Measurements from ENCODE around the gene CD4. TPM values are rescaled to one million over a fixed set of nuclear protein-coding genes. Genes with fewer than 3 reads are reported as not detected.
A peak's percentile ranks its signal among the peaks of the same experiment; 100 is the strongest.

CD4 gene
- total RNA-seq, 1 experiment from 2014 or later: not detected

GRCh38 chr12:6767353-6768319 lies 21.7 kb upstream of the CD4 start:
- TF ChIP-seq CTCF (IDR thresholded peaks at IDR 0.05; ENCODE audit: insufficient read depth in 1 of 2, low read depth in 1 of 2, low read length in 1 of 2, severe bottlenecking in 1 of 2, unreplicated experiment in 1 of 2): no peak
- H3K36me3 Mint-ChIP-seq (ENCODE audit: insufficient read depth, unreplicated experiment): peaks cover 25% of the 10 kb centered on the region
- H3K9me3 Mint-ChIP-seq (ENCODE audit: unreplicated experiment): no peaks in the 10 kb centered on the region
- Histone ChIP-seq H3K4me3 (ENCODE audit: low read depth, low read length) (peak overlapping the region; percentile 87), H3K4me1 (peaks cover 44% of the 10 kb centered on the region), H3K9me3 (no peaks in the 10 kb centered on the region), H3K27me3 (replicated peaks; ENCODE audit: control insufficient read depth, insufficient read depth, low read length) (no peaks in the 10 kb centered on the region), H3K36me3 (ENCODE audit: control insufficient read depth, insufficient read depth, low read length) (peaks cover 9% of the 10 kb centered on the region; the same call in 1 of the 2 replicates)
- peak overlapping the region; percentile 84 for H3K27ac Mint-ChIP-seq (ENCODE audit: unreplicated experiment)
- BruUV-seq (replicated peaks): TSS peak; percentile 56
- peaks cover 46% of the 10 kb centered on the region for H3K4me1 Mint-ChIP-seq (ENCODE audit: low read depth, unreplicated experiment)
- POLR2A ChIA-PET: interaction anchor here (0.6 to 3.2 kb wide), 8 partner anchors 8 to 84 kb away, joined by 5 to 42 read pairs (median 12); partner anchors contain the start of genes CDCA3, COPS7A, MLF2 and USP5
- peak overlapping the region; percentile 92 for H3K4me3 Mint-ChIP-seq (ENCODE audit: unreplicated experiment)
- CTCF ChIA-PET: interaction anchor here (0.5 to 3.2 kb wide), 21 partner anchors 7 to 200 kb away, joined by 3 to 135 read pairs (median 7); partner anchors contain the start of genes CDCA3, COPS7A, GPR162 and MLF2
- peak in 1 of 2 experiments; percentile 43 for DNase-seq
- intact Hi-C loops (cut with micrococcal nuclease; ENCODE audit: unreplicated experiment): loop anchor here (1.0 kb wide), 1 partner anchor 12 kb away; no protein-coding TSS in a partner anchor
- H3K27me3 Mint-ChIP-seq (ENCODE audit: insufficient read depth, unreplicated experiment): no peaks in the 10 kb centered on the region

GRCh38 chr12:6768437-6768914 lies 20.9 kb upstream of the CD4 start:
- H3K4me3 ChIP-seq (ENCODE audit: low read depth, low read length): peak overlapping the region; percentile 87
- DNase-seq: no peak
- Mint-ChIP-seq H3K9me3 (ENCODE audit: unreplicated experiment) (no peaks in the 10 kb centered on the region), H3K4me3 (ENCODE audit: unreplicated experiment) (peak overlapping the region; percentile 92), H3K36me3 (ENCODE audit: insufficient read depth, unreplicated experiment) (peaks cover 25% of the 10 kb centered on the region), H3K4me1 (ENCODE audit: low read depth, unreplicated experiment) (peaks cover 46% of the 10 kb centered on the region), H3K27ac (ENCODE audit: unreplicated experiment) (peak overlapping the region; percentile 84), H3K27me3 (ENCODE audit: insufficient read depth, unreplicated experiment) (no peaks in the 10 kb centered on the region)
- no peaks in the 10 kb centered on the region for H3K9me3 ChIP-seq
- POLR2A ChIA-PET: interaction anchor here (1.4 kb wide), 1 partner anchor 15 kb away, joined by 6 read pairs; the partner anchor contains the start of gene MLF2
- H3K36me3 ChIP-seq (ENCODE audit: control insufficient read depth, insufficient read depth, low read length): peaks cover 10% of the 10 kb centered on the region; the same call in 1 of the 2 replicates
- CTCF ChIA-PET: interaction anchor here (0.6 to 3.2 kb wide), 5 partner anchors 10 to 83 kb away, joined by 4 to 27 read pairs (median 12); partner anchors contain the start of genes CDCA3, MLF2 and USP5
- H3K4me1 ChIP-seq: peaks cover 38% of the 10 kb centered on the region
- H3K27me3 ChIP-seq (replicated peaks; ENCODE audit: control insufficient read depth, insufficient read depth, low read length): no peaks in the 10 kb centered on the region
- no TSS peak for BruUV-seq (replicated peaks)
- intact Hi-C loops (cut with micrococcal nuclease; ENCODE audit: unreplicated experiment): no loop called here
- TF ChIP-seq CTCF (IDR thresholded peaks at IDR 0.05; ENCODE audit: insufficient read depth in 1 of 2, low read depth in 1 of 2, low read length in 1 of 2, severe bottlenecking in 1 of 2, unreplicated experiment in 1 of 2): no peak

GRCh38 chr12:6768990-6769389 lies 20.3 kb upstream of the CD4 start:
- peaks cover 24% of the 10 kb centered on the region for H3K36me3 Mint-ChIP-seq (ENCODE audit: insufficient read depth, unreplicated experiment)
- Histone ChIP-seq H3K27me3 (replicated peaks; ENCODE audit: control insufficient read depth, insufficient read depth, low read length) (no peaks in the 10 kb centered on the region), H3K4me1 (peaks cover 32% of the 10 kb centered on the region), H3K9me3 (no peaks in the 10 kb centered on the region), H3K4me3 (ENCODE audit: low read depth, low read length) (peak overlapping the region; percentile 87; the same call in 1 of the 2 replicates), H3K36me3 (ENCODE audit: control insufficient read depth, insufficient read depth, low read length) (peaks cover 10% of the 10 kb centered on the region; the same call in 1 of the 2 replicates)
- peak overlapping the region; percentile 92 for H3K4me3 Mint-ChIP-seq (ENCODE audit: unreplicated experiment)
- H3K27me3 Mint-ChIP-seq (ENCODE audit: insufficient read depth, unreplicated experiment): no peaks in the 10 kb centered on the region
- intact Hi-C loops (cut with micrococcal nuclease; ENCODE audit: unreplicated experiment): no loop called here
- ChIA-PET CTCF (interaction anchor here (0.6 to 3.0 kb wide), 2 partner anchors 16 to 59 kb away, joined by 4 to 18 read pairs; partner anchors contain the start of gene MLF2), POLR2A (interaction anchor here (0.7 to 1.4 kb wide), 2 partner anchors 15 to 16 kb away, joined by 3 to 6 read pairs; partner anchors contain the start of gene MLF2)
- peaks cover 44% of the 10 kb centered on the region for H3K4me1 Mint-ChIP-seq (ENCODE audit: low read depth, unreplicated experiment)
- DNase-seq: peak in 1 of 2 experiments; percentile 51
- no TSS peak for BruUV-seq (replicated peaks)
- H3K9me3 Mint-ChIP-seq (ENCODE audit: unreplicated experiment): no peaks in the 10 kb centered on the region
- no peak overlapping the region for H3K27ac Mint-ChIP-seq (ENCODE audit: unreplicated experiment)
- no peak for TF ChIP-seq CTCF (IDR thresholded peaks at IDR 0.05; ENCODE audit: insufficient read depth in 1 of 2, low read depth in 1 of 2, low read length in 1 of 2, severe bottlenecking in 1 of 2, unreplicated experiment in 1 of 2)
